ENCODE measurements around the gene NPC1.
A peak's percentile ranks its signal among the peaks of the same experiment; 100 is the strongest.
"Not testable (repeated sequence)": the region's sequence is repeated elsewhere in the genome, so short reads cannot be mapped to it uniquely, and the experiment has no call there.

Gene NPC1

DNA sequence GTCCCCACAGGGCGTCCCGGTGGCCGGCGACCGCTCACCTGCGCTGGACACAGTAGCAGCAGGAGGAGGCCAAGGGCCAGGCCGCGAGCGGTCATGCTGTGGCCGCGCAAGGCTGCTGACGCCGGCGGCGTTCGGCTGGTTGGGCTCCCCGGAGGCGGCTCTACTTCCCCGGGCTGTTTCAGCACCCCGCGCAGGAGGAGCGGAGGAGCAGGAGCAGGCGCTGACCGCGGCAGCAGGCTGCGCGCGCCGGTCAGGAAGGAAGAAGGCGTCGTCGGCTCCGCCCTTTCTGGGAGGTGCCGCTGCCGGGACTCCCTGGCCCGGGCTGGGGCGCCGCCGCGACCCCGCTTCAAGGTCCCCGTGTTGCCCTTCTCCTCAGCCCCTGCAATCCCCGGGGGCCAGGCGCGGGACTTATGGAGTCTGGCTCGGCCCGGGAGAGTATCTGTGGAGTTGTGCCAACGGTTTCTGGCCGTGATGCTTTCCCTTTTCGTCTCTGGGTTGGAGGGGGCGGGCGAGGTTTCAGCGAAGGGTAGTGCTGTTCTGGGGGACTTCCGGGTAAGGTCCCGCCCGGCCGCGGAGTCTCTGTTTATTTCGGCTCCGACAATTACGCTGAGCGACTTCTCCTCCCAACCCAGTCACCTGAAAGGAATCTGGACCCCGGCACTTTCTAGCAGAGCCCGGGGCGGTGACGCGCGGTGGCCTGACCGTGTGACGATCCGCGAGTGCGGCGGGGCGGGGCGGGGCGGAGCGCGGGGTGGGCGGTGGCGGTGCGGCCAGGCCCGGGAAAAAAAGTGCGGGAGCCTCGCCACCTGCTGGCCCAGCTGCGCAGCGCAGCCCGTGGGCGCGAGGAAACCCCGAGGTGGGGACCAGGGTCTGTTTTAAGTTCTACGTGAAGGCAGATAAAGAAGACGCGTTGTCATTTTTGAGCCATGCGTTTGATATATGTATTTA, at the start of gene NPC1:
Gene NPC1 (minus strand): TSS at position 258 of the 948 bp plus-strand sequence. CDS start 163 bp downstream, at position 95.
- peak; percentile 92 for DNase-seq

DNA sequence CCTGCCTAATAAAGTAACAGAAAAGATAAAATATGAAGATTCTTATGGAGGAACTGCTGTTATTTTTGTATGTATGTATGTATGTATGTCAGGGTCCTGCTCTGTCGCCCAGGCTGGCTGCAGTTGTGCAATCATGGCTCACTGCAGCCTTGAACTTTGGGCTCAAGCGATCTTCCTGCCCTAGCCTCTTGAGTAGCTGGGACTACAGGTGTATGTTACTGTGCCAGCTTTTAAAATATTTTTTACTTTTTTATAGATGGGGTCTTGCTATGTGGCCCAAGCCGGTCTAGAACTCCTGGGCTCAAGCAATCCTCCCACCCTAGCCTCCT, 49.7 kb upstream of the NPC1 start:
- no peak for DNase-seq

DNA sequence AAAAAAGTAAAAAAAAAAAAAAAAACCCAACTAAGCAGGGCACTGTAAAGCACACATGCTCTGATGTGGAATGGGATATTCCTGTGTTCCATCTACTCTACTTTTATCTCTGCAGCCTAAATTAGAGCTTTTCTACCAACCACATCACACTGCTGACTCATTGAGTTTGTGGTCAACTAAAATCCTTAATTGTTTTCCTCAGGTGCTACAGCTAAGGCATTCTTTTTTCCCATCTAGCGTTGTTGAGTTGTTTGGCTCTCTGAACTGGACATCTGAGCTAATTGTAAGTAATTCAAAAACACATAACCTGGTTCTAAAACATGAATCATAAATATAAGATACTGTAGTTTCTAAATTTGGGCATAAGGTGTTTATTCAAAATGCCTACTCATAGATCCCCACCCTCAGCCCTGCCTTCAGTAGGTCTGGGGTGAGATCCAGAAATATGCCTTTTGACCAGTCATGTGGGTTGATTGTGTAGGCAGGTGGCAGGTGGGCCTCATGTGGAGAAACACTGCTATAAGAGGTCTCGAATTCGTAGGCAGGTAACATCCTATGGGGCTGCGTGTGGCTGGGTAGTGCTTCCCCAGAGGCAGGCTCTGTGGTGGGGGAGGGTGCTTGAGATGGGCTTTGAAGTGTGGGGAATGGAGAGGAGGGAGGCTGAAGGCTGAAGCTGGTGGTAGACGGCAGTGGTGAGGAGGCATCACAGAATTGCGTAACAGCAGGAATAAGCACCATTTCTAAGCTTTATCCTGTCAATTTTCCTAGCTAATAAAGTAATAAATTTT, 49.2 kb upstream of the NPC1 start:
- DNase-seq, result no peak

DNA sequence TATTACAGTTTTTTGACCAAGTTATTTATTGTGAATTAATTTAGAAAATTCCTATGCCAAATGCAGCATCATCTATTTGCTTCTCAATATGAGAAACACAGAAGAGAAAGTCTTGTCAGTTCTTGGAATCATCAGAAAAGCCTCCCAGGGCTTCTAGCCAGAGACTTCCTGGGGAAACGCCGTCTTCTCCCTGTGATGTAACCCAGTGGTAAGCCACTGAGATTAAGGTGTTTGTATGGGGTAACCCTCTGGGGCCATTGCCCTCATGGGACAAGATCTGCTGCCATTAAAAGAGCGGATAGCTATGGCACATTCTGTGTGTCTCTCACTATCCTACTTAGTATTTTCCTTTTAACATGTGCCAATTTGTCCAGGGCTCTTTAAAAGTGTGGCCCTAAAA, 48.4 kb upstream of the NPC1 start:
- no peak for DNase-seq

DNA sequence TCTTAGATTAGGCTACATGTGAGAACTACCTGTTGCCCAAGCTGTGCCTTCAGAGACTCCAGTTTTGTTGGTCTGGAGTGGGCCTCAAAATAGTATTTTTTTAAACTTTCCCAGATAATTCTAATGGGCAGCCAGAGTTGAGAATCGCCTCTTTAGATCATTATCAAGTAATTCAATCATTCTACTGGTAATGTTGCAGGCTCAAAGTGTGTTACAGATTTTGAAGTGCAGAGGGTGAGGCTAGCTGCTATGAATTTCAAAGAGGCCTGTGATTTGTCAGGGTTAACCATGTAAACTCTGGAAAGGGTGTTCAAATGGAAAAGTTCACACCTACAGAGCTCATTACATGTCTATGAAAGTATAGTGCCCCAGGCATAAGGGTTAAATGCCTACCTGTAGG, 46.3 kb upstream of the NPC1 start:
- no peak for DNase-seq

DNA sequence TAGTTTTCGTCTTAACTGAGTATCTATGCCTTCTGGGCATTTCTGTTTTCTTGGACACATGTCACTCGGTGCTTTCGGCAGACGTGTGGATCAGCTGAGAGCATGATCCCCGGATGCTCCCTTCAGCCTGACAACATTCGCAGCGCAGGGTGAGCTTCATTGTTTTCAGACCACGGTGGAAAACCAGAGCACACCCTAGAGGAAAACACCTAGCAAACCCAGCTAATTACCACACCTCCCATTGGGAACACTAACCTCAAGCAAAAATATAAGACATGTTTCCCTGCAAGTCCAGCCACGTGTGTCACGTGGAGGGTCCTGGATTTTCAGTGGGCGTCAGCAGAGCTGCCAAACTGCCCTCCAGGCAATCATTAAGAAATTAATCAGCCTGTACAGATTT, 45.4 kb upstream of the NPC1 start:
- DNase-seq, result no peak

DNA sequence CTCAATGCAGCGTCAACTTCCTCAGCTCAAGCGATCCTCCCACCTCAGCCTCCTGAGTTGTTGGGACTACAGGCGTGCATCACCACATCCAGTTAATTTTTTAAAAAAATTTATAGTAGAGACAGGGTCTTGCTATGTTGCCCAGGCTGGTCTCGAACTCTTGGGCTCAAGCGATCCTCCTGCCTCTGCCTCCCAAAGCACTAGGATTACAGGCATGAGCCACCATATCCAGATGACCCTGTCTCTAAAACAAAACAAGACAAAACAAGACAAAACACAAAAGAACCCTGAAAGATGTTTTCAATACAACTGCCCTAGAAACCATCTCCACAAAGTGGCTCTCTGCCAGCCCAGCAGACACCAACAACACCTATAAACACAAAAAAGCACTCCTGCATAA, 45.0 kb upstream of the NPC1 start:
- no peak for DNase-seq

DNA sequence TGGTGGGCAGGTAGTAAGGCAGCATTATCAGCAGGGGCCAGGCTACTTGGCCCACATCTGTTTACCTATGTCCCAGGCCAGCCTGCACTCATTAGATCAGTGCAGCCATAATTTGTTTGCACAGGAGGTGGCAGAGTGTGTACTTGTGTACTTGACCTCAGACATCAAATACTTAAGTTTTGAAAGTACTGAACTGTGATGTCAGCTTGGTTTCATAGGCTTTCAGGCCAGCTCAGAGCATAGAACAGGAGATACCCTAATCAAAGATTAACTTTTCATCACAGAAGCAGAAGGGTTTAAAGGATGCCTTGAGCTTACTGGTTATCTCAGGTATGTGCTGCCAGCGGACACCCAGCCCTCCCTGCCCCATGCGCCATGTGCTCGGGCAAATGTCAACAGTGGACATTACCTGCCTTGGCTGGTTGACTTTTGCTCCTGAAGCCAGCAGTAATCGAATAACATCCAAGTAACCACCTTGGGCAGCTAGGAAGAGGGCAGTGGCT, 43.2 kb upstream of the NPC1 start:
- DNase-seq, result no peak

DNA sequence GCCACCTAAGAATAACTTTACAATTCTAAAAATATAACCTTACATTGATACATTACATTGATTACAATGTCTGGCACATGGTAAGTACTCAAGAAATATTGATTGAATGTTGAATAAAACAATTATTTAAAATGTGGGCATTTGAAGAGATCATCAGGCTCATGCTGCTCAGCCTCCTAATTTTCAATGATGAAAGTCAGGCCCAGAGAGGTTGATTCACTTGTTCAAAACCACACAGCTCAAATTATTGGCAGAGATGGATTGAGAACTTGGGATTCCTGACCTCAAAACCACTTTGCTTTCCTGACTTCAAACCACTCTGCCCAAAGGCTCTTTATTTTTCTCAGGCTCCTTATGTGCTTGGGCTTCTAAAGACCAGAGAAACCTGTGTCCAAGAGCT, 41.7 kb upstream of the NPC1 start:
- no peak for DNase-seq

DNA sequence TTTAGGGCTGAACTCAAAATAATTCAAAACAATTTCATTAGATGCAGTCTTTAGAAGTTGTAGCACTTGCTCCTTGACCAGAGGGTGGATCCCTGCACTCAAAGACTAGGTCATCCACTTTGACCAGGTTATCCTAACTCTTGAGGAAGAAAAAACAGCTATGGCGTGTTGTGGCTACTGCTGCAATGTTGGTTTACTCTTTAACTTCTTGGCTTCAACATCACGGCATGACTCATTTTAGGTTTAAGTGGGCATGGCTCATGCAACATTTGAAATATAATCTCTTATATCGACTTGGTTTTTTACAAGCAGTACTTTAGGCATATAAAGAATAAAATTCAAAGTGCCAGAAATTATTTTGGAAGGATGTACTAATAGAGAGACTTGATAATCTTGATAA, 41.0 kb upstream of the NPC1 start:
- no peak for DNase-seq

DNA sequence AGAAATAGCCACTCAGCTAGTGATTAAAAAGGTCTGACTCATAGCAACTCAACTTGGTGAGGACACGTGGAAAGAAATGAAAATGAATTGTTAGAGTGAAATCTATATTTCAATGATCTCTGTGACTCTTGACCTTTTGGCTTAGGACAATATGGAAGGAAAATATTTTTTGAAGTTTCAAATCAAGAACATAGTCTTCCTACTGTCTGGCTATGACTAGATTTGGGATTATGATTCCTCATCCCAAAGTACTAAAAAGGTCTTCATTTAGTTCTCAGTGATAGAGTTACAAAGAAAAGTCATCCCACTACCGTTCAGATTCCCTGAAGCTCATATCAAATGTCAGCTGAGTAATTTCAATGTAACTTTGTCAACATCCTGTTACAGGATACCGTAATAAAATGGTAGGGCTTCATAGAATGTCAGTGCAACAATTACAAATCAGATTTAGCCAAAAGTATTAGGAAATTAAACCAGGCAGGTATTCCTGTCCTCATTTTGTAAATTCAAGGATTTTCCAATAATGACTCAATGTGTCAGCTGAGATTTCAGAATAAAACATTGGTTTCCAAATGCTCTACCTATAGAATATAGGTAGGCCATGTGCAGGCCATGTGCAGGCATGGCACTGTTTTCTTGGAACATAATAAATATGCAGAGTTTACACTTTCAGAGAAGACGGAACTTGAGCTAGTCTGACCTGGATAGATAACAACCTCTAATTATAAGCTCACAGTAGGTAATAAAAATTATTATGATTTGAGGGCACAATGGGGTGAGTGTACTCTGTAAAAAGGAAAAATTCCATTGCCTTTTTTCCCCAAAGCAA, 40.4 kb upstream of the NPC1 start:
- no peak for DNase-seq

DNA sequence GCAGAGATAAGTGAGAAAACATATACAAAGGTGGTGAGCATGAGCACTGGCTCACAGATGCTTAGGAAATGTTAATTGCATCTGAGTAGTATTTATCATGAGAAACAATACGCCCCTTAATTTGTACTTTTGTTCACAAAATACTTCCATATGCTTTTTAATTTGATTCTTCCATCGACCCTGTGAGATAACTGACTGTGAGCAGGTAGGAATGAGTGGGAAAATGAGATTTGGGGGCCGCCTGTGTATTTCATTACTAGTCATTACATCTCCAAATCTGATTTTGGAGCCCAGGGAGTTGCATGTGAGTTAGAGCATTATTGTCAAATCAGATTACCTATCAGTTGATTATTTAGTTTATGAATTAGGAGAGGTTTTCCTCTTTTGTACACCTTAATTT, 36.7 kb upstream of the NPC1 start:
- DNase-seq, result no peak

DNA sequence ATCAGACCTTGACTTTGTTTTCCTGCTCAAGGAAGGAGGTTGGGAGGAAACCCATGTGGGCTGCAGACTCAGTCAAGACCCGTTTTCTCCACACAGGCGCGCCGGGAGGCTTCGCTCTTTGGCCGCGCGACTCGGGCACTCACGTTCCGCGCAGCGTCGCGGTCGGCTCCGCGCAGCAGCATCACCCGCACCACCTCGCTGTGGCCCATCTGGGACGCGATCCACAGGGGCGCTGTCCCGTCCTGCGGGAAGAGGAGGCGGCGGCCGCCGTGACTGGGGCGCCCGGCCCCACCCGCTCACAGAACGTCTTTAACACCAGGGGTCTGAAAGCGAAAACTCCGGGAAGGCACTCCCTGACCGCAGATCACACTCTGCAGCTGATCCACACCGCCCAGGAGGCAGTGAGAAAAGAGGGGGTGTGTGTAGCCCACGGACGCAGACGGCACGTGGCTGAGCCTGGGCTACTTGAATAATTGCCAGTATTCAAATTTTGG, 33.1 kb upstream of the NPC1 start:
- DNase-seq, result no peak

DNA sequence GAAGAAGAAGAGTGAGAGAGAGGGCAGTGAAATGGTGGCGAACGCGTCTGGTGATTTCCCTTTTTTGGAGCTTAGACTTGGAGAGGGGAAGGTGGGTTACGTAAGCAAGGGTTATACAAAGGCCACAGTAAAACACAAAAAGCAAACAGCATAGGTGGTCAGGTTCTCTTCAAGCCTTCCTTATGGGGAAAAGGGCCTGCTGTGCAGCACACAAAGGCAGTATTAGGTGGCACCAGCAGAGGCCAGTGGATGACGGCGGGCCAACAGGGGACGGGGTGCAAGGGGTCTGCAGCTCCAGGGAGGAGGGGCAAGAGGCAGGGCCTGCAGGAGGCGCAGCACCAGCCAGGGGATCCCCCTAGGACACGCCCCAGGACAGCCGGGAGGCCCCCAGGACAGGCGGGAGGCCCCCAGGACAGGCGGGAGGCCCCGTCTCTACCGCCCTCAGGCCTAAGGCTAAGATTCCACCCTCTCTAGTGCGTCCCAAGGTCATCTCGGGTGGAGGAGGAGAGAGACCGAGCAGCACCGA, 32.6 kb upstream of the NPC1 start:
- DNase-seq, result no peak

DNA sequence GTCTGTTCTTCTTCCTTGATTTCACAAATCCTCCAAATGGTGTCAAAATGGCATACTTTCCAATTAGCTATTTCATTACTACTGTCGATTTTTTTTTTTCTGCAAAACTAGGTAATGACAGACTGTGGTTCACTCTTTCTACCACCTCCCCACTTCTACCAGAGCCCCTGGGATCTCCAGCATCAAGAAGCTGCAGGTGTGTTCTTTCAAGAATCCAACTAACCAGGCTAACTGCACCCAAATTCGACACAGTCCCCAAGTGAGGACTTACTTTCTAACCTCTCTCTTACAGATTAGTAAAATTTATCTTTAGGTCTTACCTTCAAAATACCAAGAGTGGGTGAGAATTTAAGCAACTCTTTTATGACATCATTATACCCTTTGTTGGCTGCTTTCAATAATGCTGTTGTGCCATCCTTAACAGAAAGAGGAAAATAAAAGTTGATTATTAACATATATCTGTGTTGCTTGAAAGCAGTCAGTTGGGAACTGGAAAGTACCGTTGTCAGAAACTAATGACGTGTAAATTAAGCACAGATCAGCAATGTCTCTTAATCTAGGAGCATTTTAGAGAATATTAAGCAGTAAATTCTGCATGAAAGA, 31.2 kb upstream of the NPC1 start:
- DNase-seq, result no peak

DNA sequence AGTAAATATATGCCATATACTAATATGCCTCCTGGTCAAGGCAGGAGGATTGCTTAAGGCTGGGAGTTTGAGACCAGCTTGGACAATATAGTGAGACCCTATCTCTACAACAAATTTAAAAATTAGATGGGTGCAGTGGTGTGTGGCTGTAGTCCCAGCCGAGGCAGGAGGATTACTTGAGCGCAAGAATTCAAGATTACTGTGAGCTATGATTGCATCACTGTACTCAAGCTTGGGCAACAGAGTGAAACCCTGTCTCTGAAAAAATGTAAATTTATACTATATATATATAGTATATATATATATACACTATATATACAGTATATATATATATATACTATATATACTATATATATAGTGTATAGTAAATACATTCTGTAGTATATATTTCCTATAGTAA, 30.0 kb upstream of the NPC1 start:
- no peak for DNase-seq

DNA sequence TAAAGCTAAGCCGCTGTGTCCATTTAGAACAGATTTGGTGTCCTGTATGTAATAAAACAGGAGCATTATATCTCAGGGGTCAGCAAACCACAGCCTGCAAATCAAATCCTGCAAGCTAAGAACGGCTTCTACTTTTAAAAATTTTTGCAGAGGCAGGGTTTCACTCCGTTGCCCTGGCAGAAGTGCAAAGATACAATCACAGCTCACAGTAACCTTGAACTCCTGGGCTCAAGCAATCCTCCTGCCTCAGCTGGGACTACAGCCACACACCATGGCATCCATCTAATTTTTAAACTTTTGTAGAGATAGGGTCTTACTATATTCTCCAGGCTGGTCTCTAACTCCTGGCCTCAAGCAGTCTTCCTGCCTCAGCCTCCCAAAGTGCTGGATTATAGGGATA, 28.6 kb upstream of the NPC1 start:
- no peak for DNase-seq

DNA sequence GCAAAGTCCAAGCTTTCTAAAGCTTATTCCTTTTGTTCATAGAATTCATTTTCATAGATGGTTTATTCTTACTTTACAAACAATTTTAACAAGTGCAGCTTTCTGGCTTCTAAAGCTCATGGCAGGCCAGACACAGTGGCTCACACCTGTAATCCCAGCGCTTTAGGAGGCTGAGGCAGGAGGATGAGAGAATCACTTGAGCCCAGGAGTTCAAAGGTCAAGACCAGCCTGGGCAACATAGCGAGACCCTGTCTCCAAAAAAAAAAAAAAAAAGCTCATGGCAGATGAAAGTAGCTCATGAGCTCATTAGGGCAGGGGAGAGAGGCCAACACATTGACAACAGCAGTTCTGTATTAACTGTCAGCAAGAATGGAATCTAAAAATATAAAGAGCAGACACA, 28.1 kb upstream of the NPC1 start:
- DNase-seq, result no peak

DNA sequence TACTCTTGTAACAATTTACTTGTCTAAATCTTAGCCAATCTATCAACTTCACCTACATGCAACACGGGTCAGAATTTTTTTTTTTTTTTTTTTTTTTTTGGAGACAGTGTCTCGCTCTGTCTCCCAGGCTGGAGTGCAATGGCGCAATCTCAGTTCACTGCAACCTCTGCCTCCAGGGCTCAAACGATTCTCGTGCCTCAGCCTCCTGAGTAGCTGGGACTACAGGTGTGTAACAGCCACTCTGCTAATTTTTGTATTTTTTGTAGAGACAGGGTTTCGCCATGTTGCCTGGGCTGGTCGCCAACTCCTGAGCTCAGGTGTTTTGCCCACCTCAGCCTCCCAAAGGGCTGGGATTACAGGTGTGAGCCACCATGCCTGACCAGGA, 26.8 kb upstream of the NPC1 start:
- not testable (repeated sequence) for DNase-seq

DNA sequence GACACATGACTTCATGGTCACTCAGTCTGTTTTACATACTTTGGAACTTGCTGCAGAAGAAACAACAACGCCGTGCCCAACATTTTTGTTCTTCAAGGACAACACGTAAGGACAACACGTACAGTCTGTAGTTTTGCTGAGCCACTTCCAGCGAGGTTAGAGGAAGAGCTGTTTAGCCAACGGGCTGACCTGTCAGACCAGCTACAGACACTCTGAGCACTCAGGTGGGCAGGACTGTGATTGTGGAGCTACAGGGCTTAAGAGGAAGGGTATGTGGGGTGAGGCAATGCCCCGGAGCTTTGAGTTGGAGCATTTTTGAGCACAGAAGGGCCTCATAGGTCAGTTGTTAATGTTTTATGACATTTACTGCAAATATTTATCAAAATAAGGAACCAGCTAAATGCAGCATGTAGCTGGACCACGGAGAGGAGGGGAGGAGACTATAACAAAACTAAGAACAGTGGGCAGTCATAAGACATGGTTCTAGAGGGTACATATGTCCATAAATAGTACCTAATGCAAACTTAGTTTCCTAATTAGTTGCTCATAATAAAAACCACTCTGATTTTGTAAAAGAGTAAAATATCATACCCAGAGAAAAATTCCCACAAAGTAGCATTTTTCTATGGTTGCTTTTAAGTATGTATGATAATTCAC, 26.3 kb upstream of the NPC1 start:
- no peak for DNase-seq

DNA sequence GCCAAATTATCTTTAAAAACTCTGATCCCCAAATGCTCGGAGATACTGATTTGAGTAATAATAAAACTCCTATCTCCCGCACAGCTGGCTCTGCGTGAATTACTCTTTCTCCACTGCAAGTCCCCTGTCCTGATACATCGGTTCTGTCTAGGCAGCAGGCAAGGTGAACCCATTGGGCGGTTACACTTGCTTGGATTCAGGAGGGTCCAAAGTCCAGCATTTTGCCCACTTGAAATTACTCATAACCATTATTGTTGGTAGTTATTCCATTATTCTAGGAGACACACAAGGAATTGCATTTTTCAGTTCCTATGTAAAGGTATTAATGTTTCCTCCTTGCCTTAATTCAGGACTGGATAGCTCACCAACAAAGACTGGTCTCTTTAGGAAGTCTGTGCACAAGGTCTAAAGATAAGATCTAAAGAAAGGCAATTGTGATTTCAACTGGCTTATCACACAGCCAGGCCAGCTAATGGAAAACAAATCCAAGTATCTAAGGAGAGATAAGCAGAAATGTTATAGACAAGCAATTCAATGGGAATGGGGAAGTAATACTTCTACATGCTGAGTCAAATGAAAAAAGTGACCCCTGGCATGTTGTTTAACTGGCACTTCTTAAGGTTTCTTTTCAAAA, 23.2 kb upstream of the NPC1 start:
- DNase-seq, result no peak
